ENCODE data around the gene AKAP3. TPM values are rescaled to one million over a fixed set of nuclear protein-coding genes. Genes with fewer than 3 reads are reported as not detected.

The AKAP3 gene
- polyA plus RNA-seq, 1 donor (not counting 4 experiments of a cell fraction or from before 2014, with no cell fraction given) = 0.72 TPM

GRCh38 chr12:4584896-4585295, 64.0 kb downstream of the AKAP3 start:
- no peak overlapping the region for H2AFZ ChIP-seq (ENCODE audit: control insufficient read depth, low read length)
- DNase-seq (ENCODE audit: low read depth, low spot score) (no peak), FAIRE-seq (no peak)
- H3K9me1 ChIP-seq (ENCODE audit: control insufficient read depth, extremely low read depth, insufficient read depth, low read length) = no peaks in the 10 kb centered on the region
- H3K36me3 ChIP-seq (ENCODE audit: control insufficient read depth in 2 of 2, extremely low read depth in 1 of 2, insufficient read depth in 2 of 2, low read length in 2 of 2) = no peaks in the 10 kb centered on the region
- H3K4me1 ChIP-seq (ENCODE audit: control insufficient read depth, extremely low read depth, insufficient read depth, low read length) = no peaks in the 10 kb centered on the region
- no peaks in the 10 kb centered on the region for H4K20me1 ChIP-seq (ENCODE audit: control insufficient read depth, extremely low read depth, insufficient read depth, low read length)
- H3K79me2 ChIP-seq (ENCODE audit: control insufficient read depth, insufficient read depth, low read length) = no peaks in the 10 kb centered on the region
- no peak overlapping the region for H3K4me2 ChIP-seq (ENCODE audit: control insufficient read depth, extremely low read depth, insufficient read depth, low read depth, low read length)
- dilution Hi-C loops (cut with MboI; ENCODE audit: extremely low pct_ligation_motif_present, low sequenced_read_pairs) = no loop called here
- no peaks in the 10 kb centered on the region for H3K9me3 ChIP-seq (ENCODE audit: control insufficient read depth, low read depth, low read length)
- H3K4me3 ChIP-seq (ENCODE audit: control insufficient read depth in 2 of 3, extremely low read depth in 1 of 3, insufficient read depth in 2 of 3, low read depth in 1 of 3, low read length in 3 of 3) = no peak overlapping the region
- TF ChIP-seq CTCF (optimal IDR thresholded peaks at IDR 0.05 in 1 of 3, IDR thresholded peaks at IDR 0.05 in 1 of 3, conservative IDR thresholded peaks at IDR 0.05 in 1 of 3; ENCODE audit: extremely low read depth in 1 of 3, insufficient read depth in 2 of 3, low read length in 3 of 3) = no peak
- TF ChIP-seq EZH2 (IDR thresholded peaks at IDR 0.05; ENCODE audit: low read length) = no peak
- no peak overlapping the region for H3K9ac ChIP-seq (ENCODE audit: control insufficient read depth, extremely low read depth, insufficient read depth, low read length)
- no peaks in the 10 kb centered on the region for H3K27me3 ChIP-seq (ENCODE audit: control insufficient read depth, extremely low read depth, insufficient read depth, low read length)
- no peak overlapping the region for H3K27ac ChIP-seq (ENCODE audit: control insufficient read depth, insufficient read depth, low read length)

GRCh38 chr12:4584281-4584680, 64.6 kb downstream of the AKAP3 start:
- Histone ChIP-seq H3K4me1 (ENCODE audit: control insufficient read depth, extremely low read depth, insufficient read depth, low read length) (no peaks in the 10 kb centered on the region), H3K9ac (ENCODE audit: control insufficient read depth, extremely low read depth, insufficient read depth, low read length) (no peak overlapping the region), H3K4me3 (ENCODE audit: control insufficient read depth in 2 of 3, extremely low read depth in 1 of 3, insufficient read depth in 2 of 3, low read depth in 1 of 3, low read length in 3 of 3) (no peak overlapping the region), H2AFZ (ENCODE audit: control insufficient read depth, low read length) (no peak overlapping the region), H3K9me3 (ENCODE audit: control insufficient read depth, low read depth, low read length) (no peaks in the 10 kb centered on the region), H3K4me2 (ENCODE audit: control insufficient read depth, extremely low read depth, insufficient read depth, low read depth, low read length) (no peak overlapping the region), H3K9me1 (ENCODE audit: control insufficient read depth, extremely low read depth, insufficient read depth, low read length) (no peaks in the 10 kb centered on the region), H3K36me3 (ENCODE audit: control insufficient read depth in 2 of 2, extremely low read depth in 1 of 2, insufficient read depth in 2 of 2, low read length in 2 of 2) (no peaks in the 10 kb centered on the region), H4K20me1 (ENCODE audit: control insufficient read depth, extremely low read depth, insufficient read depth, low read length) (no peaks in the 10 kb centered on the region), H3K27me3 (ENCODE audit: control insufficient read depth, extremely low read depth, insufficient read depth, low read length) (no peaks in the 10 kb centered on the region), H3K79me2 (ENCODE audit: control insufficient read depth, insufficient read depth, low read length) (no peaks in the 10 kb centered on the region), H3K27ac (ENCODE audit: control insufficient read depth, insufficient read depth, low read length) (no peak overlapping the region)
- DNase-seq (ENCODE audit: low read depth, low spot score) (no peak), FAIRE-seq (no peak)
- TF ChIP-seq CTCF (optimal IDR thresholded peaks at IDR 0.05 in 1 of 3, IDR thresholded peaks at IDR 0.05 in 1 of 3, conservative IDR thresholded peaks at IDR 0.05 in 1 of 3; ENCODE audit: extremely low read depth in 1 of 3, insufficient read depth in 2 of 3, low read length in 3 of 3) (no peak), EZH2 (IDR thresholded peaks at IDR 0.05; ENCODE audit: low read length) (no peak)
- dilution Hi-C loops (cut with MboI; ENCODE audit: extremely low pct_ligation_motif_present, low sequenced_read_pairs) = no loop called here

Measured in keratinocyte (primary cell).